ENCODE data around the gene PDE4B. TPM values are rescaled to one million over a fixed set of nuclear protein-coding genes. Genes with fewer than 3 reads are reported as not detected.

PDE4B gene
- total and polyA plus RNA-seq, 11 donors = 1.4 to 71.9 (median 16.2) TPM

DNA sequence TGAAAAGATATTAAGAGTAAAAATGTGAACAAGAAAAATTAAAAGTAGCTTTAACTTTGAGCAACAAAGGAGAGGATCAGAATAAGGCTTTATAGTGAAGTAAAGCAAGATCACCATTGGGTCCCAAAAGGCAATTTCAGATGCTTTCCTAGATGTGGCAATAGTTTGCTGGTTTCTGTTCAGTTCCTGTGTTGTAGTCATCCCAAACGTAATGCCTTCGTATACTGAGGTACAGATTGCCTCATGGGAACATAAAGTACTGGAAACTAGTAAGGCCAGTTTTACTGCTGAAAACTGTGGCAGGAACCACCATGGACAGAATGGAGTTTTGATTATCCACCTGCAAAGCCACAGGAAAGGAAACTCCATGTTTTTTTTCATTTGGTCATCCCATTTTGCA lies 457.8 kb downstream of the PDE4B start:
- Histone ChIP-seq H3K4me1 (peaks cover 0 to 29% (median 0%) of the 10 kb centered on the region in 12 donors), H3K36me3 (no peaks in the 10 kb centered on the region), H3K27me3 (no peaks in the 10 kb centered on the region), H3K4me3 (no peak overlapping the region), H3K9me3 (no peaks in the 10 kb centered on the region), H3K27ac (peak overlapping the region in 1 of 12 donors; percentile 18)
- WGBS, 4 donors = 80 to 88% (median 83%) methylated on average over 2 of the region's 2 CpGs
- intact Hi-C loops (cut with DNase I) = loop anchor here in 9 of 10 donors (2.0 to 10.0 kb wide), 7 partner anchors 194 to 674 kb away; partner anchors contain the start of genes DNAI4 (in 1 of the 9) and MIER1 (in 1 of the 9)
- ATAC-seq (peak in 2 of 4 donors; percentile 33 to 45), DNase-seq (no peak)
- TF ChIP-seq POLR2A (IDR thresholded peaks at IDR 0.05) (no peak), CTCF (IDR thresholded peaks at IDR 0.05) (no peak)

DNA sequence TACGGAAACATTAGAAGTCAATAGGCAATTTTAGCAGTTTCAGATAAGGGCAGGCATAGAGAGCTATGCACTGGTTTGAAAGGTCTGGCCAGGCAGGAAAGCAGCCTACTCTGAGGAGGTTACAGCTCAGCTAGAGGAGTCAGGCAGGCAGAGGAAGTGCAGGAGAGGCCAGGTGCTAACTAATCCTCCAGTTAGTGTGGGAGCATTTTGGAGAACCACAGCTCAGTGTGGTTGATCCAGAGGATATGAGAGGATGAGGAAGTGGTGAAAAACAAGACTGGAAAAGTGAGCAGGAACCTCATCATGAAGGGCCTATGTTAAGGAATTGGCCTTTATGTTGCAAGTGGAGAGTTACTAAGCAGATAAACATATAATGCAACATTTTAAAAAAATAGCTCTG lies 458.9 kb downstream of the PDE4B start:
- DNase-seq (peak in 1 of 5 donors; percentile 29), ATAC-seq (no peak)
- Histone ChIP-seq H3K4me3 (no peak overlapping the region), H3K4me1 (peaks cover 0 to 29% (median 0%) of the 10 kb centered on the region in 12 donors), H3K27ac (no peak overlapping the region), H3K9me3 (no peaks in the 10 kb centered on the region), H3K36me3 (no peaks in the 10 kb centered on the region), H3K27me3 (no peaks in the 10 kb centered on the region)
- TF ChIP-seq CTCF (IDR thresholded peaks at IDR 0.05) (no peak), POLR2A (IDR thresholded peaks at IDR 0.05) (no peak)
- intact Hi-C loops (cut with DNase I) = loop anchor here in 9 of 10 donors (2.0 to 10.0 kb wide), 7 partner anchors 193 to 673 kb away; partner anchors contain the start of genes DNAI4 (in 1 of the 9) and MIER1 (in 1 of the 9)
- 69 to 89% (median 85%) methylated on average over 1 of the region's 1 CpG for WGBS, 4 donors

GRCh38 chr1:66253330-66253921 lies 460.7 kb downstream of the PDE4B start:
- Histone ChIP-seq H3K36me3 (no peaks in the 10 kb centered on the region), H3K27ac (no peak overlapping the region), H3K4me1 (peaks cover 0 to 25% (median 0%) of the 10 kb centered on the region in 12 donors), H3K4me3 (no peak overlapping the region), H3K27me3 (no peaks in the 10 kb centered on the region), H3K9me3 (no peaks in the 10 kb centered on the region)
- WGBS, 4 donors = 0 to 2% (median 1%) methylated on average over 1 of the region's 1 CpG
- intact Hi-C loops (cut with DNase I) = loop anchor here (1.0 to 10.0 kb wide), 9 partner anchors 193 to 671 kb away; partner anchors contain the start of genes DNAI4 (in 1 of the 10) and MIER1 (in 1 of the 10)
- TF ChIP-seq POLR2A (IDR thresholded peaks at IDR 0.05) (no peak), CTCF (IDR thresholded peaks at IDR 0.05) (peak; percentile 72 to 93 (median 87))
- DNase-seq (peak in 1 of 5 donors; percentile 23), ATAC-seq (peak; percentile 88 to 94 (median 92))

- Histone ChIP-seq H3K27me3 (no peaks in the 10 kb centered on the region), H3K4me3 (no peak overlapping the region), H3K4me1 (peaks cover 0 to 25% (median 0%) of the 10 kb centered on the region in 12 donors), H3K27ac (no peak overlapping the region), H3K9me3 (no peaks in the 10 kb centered on the region), H3K36me3 (no peaks in the 10 kb centered on the region)
- TF ChIP-seq POLR2A (IDR thresholded peaks at IDR 0.05) = no peak
- intact Hi-C loops (cut with DNase I) = loop anchor here in 9 of 10 donors (5.0 to 10.0 kb wide), 5 partner anchors 193 to 670 kb away; partner anchors contain the start of genes DNAI4 (in 1 of the 9) and MIER1 (in 1 of the 9)
- ATAC-seq = no peak
- no peak for DNase-seq
- WGBS, 4 donors = 94 to 100% (median 98%) methylated on average over 1 of the region's 1 CpG
Measured at GRCh38 chr1:66254785-66255184, 462.1 kb downstream of the PDE4B start.

Data from heart left ventricle (tissue), 16 donors.